Stimulated activated CD4-positive, alpha-beta T cell treated with anti-CD3 and anti-CD28 coated beads, Interleukin-2, amount 100 ng/mL, for 48 hours (primary cell): ENCODE data around the gene HBP1.

Experiments used
- DNase-seq, 2 donors: peaks; one replicate each; pipeline ENCODE4 v3.0.0-alpha.2; 2020

HBP1 gene

DNA sequence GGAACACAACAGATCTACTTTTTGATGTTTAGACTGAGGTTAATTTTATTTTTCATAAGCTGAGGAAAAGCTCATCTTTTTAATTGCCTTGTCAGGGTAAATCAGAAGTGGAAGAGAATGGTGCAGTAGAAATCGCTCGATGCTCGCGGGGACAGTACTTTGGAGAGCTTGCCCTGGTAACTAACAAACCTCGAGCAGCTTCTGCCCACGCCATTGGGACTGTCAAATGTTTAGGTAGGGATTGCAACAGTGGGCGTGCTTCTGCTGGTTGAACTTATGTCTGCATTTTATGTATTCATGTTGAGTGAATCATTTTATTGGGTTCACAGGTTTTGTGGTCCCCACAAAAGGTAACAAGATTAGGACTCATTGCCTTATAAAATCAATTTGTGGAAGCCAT is 11.7 kb upstream of the HBP1 start:
- no peak for DNase-seq

DNA sequence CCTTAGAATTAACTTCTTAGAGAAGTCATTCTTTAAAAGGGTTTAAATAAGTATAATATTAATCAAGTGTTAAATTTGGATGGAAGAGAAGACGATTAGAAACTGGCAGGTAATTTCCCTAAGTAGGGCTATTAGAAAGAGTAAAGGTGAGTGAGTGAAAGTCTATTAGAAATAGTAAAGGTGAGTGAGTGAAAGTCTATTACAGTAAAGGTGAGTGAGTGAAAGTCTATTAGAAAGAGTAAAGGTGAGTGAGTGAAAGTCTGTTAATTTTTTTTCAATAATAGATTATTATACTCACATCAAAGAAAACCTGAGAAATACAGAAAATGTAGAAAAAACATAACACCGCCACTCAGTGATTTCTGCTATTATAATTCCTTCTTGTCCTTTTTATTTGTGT is 10.8 kb upstream of the HBP1 start:
- DNase-seq = no peak

DNA sequence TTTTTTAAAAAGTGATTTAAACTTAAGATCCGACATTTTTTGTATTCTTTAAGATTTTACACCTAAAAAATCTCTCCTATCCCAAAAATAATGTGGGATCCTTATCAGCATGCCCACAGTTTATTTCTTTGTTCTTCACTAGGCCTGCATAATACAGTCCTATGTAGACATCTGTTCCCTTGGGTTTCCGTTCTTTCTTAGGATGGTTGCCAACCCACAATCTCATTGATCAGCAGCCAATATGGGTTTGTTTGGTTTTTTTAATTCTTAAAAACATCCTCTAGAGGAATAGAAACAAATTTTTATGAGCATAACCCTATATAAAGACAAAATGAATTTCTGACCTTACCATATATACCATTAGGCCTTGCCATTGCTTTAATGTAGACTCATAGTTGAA is 8.4 kb upstream of the HBP1 start:
- DNase-seq = no peak

DNA sequence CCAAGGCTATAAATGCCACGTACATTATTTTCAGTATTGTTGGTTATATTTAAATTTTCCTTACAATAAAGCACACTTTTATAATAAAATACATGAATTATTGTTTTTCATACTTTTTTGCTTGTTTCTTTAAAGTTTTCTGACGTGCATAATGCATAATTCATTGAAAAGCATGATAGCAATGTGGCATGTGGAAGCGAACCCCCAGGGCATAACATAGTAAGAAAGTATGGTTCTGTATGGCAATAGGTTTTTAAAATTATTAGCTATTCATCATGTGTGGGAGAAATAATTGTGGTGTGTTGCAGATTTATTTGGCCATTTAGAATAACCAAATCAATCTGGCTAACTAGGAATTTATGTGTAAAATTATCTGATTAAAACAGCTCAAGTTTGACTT is 7.4 kb upstream of the HBP1 start:
- no peak for DNase-seq

DNA sequence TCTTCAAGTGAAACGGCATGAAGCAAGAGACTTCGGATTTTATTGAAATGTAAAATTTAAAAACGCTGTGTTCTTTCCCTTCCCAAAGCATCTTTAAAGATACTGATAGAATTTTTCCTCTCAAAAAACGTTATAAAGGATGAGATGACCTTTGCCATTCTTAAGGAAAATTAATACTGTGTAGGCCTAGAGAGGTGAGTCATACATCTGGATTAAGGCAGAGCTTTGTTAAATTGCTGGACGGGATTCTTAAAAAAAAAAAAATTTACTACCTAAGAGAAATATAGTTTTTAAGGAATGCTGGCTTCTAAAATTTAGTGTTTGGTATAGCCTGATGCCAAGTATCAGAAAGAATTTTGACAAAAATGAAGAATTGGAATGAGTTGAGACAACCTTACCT is 6.3 kb upstream of the HBP1 start:
- DNase-seq = no peak

DNA sequence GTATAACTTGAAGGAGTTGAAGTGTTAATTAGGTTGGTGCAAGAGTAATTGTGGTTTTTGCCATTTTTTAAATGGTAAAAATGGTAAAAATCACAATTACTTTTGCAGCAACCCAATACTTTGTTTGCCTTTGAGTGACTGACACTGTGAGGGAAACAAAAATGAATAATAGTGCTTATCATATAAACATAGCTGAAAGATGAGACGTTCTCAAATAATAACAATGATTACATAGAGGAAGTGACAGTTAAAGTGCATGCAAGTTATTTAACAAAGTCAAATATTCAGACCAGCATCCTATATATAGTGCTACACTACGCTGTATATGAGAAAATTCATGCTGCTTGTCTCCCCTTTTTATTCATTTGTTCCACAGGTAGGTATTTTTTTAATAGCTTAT is 4.7 kb upstream of the HBP1 start:
- DNase-seq = no peak

- DNase-seq = no peak
These were observed 3.5 kb upstream of the HBP1 start for GRCh38 chr7:107165341-107165740.

DNA sequence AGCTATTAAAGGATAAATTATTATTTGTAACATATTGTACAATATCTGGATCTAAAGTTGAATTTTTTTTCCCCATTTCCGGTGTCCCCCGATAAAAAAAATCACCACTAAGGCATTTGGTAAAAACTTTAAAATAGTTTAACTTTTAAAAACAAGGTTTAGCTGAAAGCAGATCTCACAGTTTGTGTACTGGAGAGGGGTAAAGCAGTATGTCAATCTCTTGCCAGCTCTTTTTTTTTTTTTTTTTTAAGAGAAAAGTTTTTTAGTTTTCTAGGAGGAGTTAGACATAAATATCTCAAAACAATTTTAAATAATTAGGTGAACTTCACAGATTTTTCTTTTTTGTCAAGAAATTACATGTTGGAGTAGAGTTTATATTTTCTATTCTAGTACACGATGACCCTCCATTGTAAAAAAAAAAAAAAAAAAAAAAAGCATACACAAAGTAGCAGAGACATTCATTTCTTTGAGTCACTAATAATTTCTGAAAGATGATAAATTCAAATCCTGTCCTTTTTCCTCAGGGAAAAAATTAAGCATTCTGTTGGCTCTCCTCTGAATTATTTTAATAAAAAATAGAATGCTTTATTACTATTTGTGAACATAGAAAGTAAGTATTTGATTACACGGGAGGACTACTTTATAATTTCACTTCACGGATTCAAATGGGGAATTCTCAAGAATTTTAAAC is 1.9 kb upstream of the HBP1 start:
- no peak for DNase-seq

- no peak for DNase-seq
These were observed 1.1 kb upstream of the HBP1 start for GRCh38 chr7:107167483-107168232.

DNA sequence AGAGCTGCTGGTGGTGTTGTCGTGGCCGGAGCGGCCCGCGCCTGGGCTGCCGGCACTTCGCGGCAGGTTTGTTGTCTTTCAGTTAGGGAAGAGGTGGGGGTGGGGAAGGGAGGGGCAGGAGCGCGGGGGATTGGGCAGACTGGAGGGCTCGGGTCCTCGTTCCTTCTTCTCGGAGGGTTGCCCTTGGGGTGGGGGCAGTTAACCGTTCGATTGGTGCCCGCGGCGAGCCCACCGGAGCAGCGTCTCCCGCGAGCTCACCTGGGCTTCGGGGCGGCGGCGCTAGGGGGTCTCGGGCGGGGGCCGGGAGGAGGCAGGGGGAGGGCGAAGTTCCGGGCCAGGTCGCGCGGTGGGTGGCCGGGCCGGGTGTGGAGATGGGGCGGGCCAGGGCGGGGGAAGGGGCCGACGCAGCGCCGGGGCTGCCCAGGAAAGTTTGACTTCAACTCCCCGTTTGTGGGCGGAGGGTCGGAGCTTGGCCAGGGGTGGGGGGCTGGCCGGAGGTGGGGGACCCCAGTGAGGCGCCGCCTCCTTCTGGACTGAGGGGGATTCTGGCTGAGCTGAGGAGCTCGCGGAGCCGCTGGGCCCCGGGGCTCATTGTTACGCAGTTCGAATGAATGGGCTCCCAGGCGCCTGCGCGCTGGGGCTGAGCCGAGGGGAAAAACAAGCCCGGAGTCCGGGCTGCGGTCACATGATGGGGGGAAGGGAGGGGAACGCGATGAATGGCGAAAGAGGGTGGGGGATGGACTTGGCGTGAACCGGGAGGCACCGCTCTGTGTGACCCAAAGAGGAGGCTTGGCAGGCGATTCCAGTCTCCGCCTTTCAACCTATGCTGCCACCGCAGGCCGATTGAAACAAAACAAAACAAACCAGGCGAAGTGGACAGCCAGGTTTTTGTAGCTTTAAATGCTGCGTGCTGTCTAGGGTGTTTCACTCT is 582 bp downstream of the HBP1 start:
- peak; percentile 80 to 84 for DNase-seq

- no peak for DNase-seq
These were observed 1.5 kb downstream of the HBP1 start for GRCh38 chr7:107170051-107170915.

- no peak for DNase-seq
These were observed 2.7 kb downstream of the HBP1 start for GRCh38 chr7:107171496-107171895.

GRCh38 chr7:107172276-107173032 is 3.7 kb downstream of the HBP1 start:
- no peak for DNase-seq

DNA sequence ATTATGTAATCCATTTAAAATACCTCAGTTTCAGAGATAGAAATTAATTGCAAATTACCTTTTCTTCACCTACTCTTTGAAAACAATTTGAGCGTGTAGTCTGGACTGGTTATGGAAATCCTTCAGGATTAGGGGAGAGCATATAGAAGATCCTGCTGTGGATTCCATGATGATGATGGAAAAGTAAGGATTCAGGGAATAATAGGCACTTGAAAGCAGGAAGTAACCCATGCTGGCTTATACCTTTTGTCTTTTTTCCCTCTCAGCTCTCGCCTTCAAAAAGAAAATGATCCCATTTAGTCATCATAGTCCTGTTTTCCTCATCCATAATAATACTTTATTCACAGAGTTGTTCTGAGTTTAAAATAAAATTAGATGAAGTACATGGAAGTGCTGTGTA is 4.4 kb downstream of the HBP1 start:
- no peak for DNase-seq

- no peak for DNase-seq
These were observed 5.0 kb downstream of the HBP1 start for GRCh38 chr7:107173691-107174406.

DNA sequence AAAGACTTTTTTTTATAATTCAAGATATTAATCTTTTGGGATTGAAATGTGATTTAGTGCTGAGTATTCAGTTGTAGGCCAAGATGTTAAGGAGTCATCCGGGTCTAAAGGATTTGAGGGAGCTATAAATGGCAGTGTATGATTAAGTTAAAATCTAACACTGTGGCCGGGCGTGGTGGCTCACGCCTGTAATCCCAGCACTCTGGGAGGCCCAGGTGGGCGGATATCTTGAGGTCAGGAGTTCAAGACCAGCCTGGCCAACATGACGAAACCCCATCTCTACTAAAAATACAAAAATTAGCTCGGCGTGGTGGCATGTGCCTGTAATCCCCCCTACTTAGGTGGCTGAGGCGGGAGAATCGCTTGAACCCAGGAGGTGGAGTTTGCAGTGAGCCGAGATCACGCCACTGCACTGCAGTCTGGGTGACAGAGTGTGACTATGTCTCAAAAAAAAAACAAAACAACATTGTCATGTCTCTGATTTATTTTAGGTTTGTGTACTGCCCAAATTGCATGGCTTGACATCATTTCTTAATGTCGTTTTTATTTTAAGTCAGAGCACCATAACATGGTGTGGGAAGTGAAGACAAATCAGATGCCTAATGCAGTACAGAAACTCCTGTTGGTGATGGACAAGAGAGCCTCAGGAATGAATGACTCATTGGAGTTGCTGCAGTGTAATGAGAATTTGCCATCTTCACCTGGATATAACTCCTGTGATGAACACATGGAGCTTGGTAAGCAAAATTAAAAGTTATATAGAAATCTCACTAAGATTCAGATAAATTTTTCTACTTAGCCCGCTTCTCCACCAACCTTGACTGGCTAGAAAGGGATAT is 10.7 kb downstream of the HBP1 start:
- no peak for DNase-seq

GRCh38 chr7:107180378-107180777 is 11.6 kb downstream of the HBP1 start:
- peak; percentile 50 to 51 for DNase-seq

- DNase-seq = no peak
These were observed 12.4 kb downstream of the HBP1 start for GRCh38 chr7:107181172-107181571.

GRCh38 chr7:107185716-107186115 is 16.9 kb downstream of the HBP1 start:
- no peak for DNase-seq

GRCh38 chr7:107186240-107186639 is 17.4 kb downstream of the HBP1 start:
- DNase-seq = no peak
